DND-41 (cell line): Measurements from ENCODE around the gene PXK.

Experiments used
- ATAC-seq: fragments of 200-7000 bp; cut with Tn5 transposase; 3 replicates; pipeline ENCODE4 v1.9.1; 2021; ENCODE audit warnings: low read depth; ENCODE audit not compliant: insufficient read depth
- DNase-seq: peaks from one replicate; pipeline ENCODE4 v3.0.0-alpha.2; 2020
- H2AFZ ChIP-seq: 2 replicates; pipeline ENCODE4 v1.6.0; 2012; ENCODE audit warnings: low read depth, low read length
- H3K27ac ChIP-seq: 2 replicates; pipeline ENCODE4 v1.5.1; 2012; ENCODE audit warnings: low read length, inconsistent platforms
- H3K27me3 ChIP-seq: fragments of 200-600 bp; sonication (generic); 2 replicates; pipeline ENCODE4 v1.6.0; 2012; ENCODE audit warnings: low read length, mild to moderate bottlenecking, inconsistent platforms; ENCODE audit not compliant: insufficient read depth, poor library complexity
- H3K36me3 ChIP-seq: 2 replicates; pipeline ENCODE4 v1.5.1; 2012; ENCODE audit warnings: low read length, inconsistent platforms; ENCODE audit not compliant: insufficient read depth
- H3K4me1 ChIP-seq: 2 replicates; pipeline ENCODE4 v1.5.1; 2012; ENCODE audit warnings: mild to moderate bottlenecking, low read length; ENCODE audit not compliant: insufficient read depth
- H3K4me2 ChIP-seq: 2 replicates; pipeline ENCODE4 v1.6.0; 2012; ENCODE audit warnings: mild to moderate bottlenecking, moderate library complexity, low read length, inconsistent platforms; ENCODE audit not compliant: insufficient read depth
- H3K4me3 ChIP-seq, 2 experiments: fragments of 200-600 bp in 1 of 2; shearing (Covaris generic) in 1 of 2; 2 replicates each; pipeline ENCODE4 v1.5.1; 2012 to 2016; ENCODE audit warnings: inconsistent platforms in 2 of 2, low read length in 2 of 2, mild to moderate bottlenecking in 2 of 2, low read depth in 1 of 2, moderate library complexity in 1 of 2
- H3K79me2 ChIP-seq: 2 replicates; pipeline ENCODE4 v1.6.0; 2012; ENCODE audit warnings: low read length, inconsistent platforms; ENCODE audit not compliant: insufficient read depth
- H3K9ac ChIP-seq: 2 replicates; pipeline ENCODE4 v1.6.0; 2012; ENCODE audit warnings: low read depth, mild to moderate bottlenecking, inconsistent platforms, low read length, moderate library complexity
- H3K9me3 ChIP-seq: 2 replicates; pipeline ENCODE4 v1.5.1; 2012; ENCODE audit warnings: low read length, moderate library complexity, mild to moderate bottlenecking, inconsistent platforms; ENCODE audit not compliant: insufficient read depth, severe bottlenecking
- H4K20me1 ChIP-seq: 2 replicates; pipeline ENCODE4 v1.6.0; 2012; ENCODE audit warnings: low read length; ENCODE audit not compliant: insufficient read depth
- CTCF ChIP-seq: IDR thresholded peaks from 2 replicates; pipeline ENCODE4 v1.5.1; 2012; ENCODE audit warnings: borderline replicate concordance, low read length, moderate library complexity, mild to moderate bottlenecking; ENCODE audit not compliant: poor library complexity, severe bottlenecking; ENCODE audit errors: extremely low read depth
- EZH2 ChIP-seq: IDR thresholded peaks from 3 replicates; pipeline ENCODE4 v1.6.1; 2012; ENCODE audit warnings: borderline replicate concordance, low read depth, mild to moderate bottlenecking, moderate library complexity, low read length, inconsistent platforms; ENCODE audit not compliant: severe bottlenecking

The PXK gene

GRCh38 chr3:58462829-58463180 lies 130.1 kb downstream of the PXK start:
- no peaks in the 10 kb centered on the region for H3K36me3 ChIP-seq

GRCh38 chr3:58463181-58463941 lies 130.7 kb downstream of the PXK start:
- no peaks in the 10 kb centered on the region for H3K27me3 ChIP-seq
- peak; percentile 99 for ATAC-seq
- H3K4me2 ChIP-seq: no peak overlapping the region
- peaks cover 7% of the 10 kb centered on the region; the same call in 1 of the 2 replicates for H3K4me1 ChIP-seq
- no peak overlapping the region for H3K4me3 ChIP-seq
- DNase-seq: peak; percentile 70
- no peaks in the 10 kb centered on the region for H3K9me3 ChIP-seq
- H3K79me2 ChIP-seq: no peaks in the 10 kb centered on the region
- TF ChIP-seq EZH2: no peak
- peak; percentile 90 for TF ChIP-seq CTCF
- no peak overlapping the region for H3K9ac ChIP-seq
- H4K20me1 ChIP-seq: no peaks in the 10 kb centered on the region
- H2AFZ ChIP-seq: peak overlapping the region; percentile 50
- H3K27ac ChIP-seq: no peak overlapping the region
- H3K36me3 ChIP-seq: no peaks in the 10 kb centered on the region

More at GRCh38 chr3:58462829-58463180, 130.1 kb downstream of the PXK start:
- no peak overlapping the region for H3K4me2 ChIP-seq
- no peak for DNase-seq
- H3K79me2 ChIP-seq: no peaks in the 10 kb centered on the region
- no peaks in the 10 kb centered on the region for H3K9me3 ChIP-seq
- no peak for TF ChIP-seq CTCF
- no peak for TF ChIP-seq EZH2
- no peaks in the 10 kb centered on the region for H3K27me3 ChIP-seq
- no peak overlapping the region for H2AFZ ChIP-seq
- no peak overlapping the region for H3K27ac ChIP-seq
- no peak for ATAC-seq
- no peaks in the 10 kb centered on the region for H4K20me1 ChIP-seq
- no peak overlapping the region for H3K4me3 ChIP-seq
- H3K9ac ChIP-seq: no peak overlapping the region
- H3K4me1 ChIP-seq: peaks cover 7% of the 10 kb centered on the region; the same call in 1 of the 2 replicates

- no peaks in the 10 kb centered on the region for H4K20me1 ChIP-seq
- peaks cover 7% of the 10 kb centered on the region; the same call in 1 of the 2 replicates for H3K4me1 ChIP-seq
- H2AFZ ChIP-seq: peak overlapping the region; percentile 50
- ATAC-seq (no peak), DNase-seq (no peak)
- TF ChIP-seq CTCF (no peak), EZH2 (no peak)
- H3K4me3 ChIP-seq: no peak overlapping the region
- H3K27me3 ChIP-seq: no peaks in the 10 kb centered on the region
- H3K9ac ChIP-seq: no peak overlapping the region
- H3K27ac ChIP-seq: no peak overlapping the region
- H3K4me2 ChIP-seq: no peak overlapping the region
- no peaks in the 10 kb centered on the region for H3K36me3 ChIP-seq
- H3K9me3 ChIP-seq: no peaks in the 10 kb centered on the region
- H3K79me2 ChIP-seq: no peaks in the 10 kb centered on the region
Measured at GRCh38 chr3:58463942-58464271, 131.2 kb downstream of the PXK start.
